HEK293 (cell line): ENCODE measurements around the gene SYTL2.

ENCODE experiments used
- CTCF ChIA-PET: fragments of 350-600 bp; formaldehyde crosslinking; extraction: SDS; loops from one replicate; lab custom pipeline; 2021; ENCODE audit warnings: antibody characterized with exemption; lab: Yijun Ruan, JAX
- POLR2A ChIA-PET: fragments of 300-600 bp; formaldehyde crosslinking; extraction: SDS; loops from one replicate; lab custom pipeline; 2020; ENCODE audit warnings: antibody characterized with exemption, inconsistent platforms; lab: Yijun Ruan, JAX
- H3K27ac ChIP-seq: fragments of 200-500 bp; sonication (Bioruptor generic); 2 replicates; pipeline ENCODE4 v1.5.1; 2014; ENCODE audit warnings: low read depth, low read length, control low read depth, inconsistent platforms; ENCODE audit errors: extremely low read depth
- H3K36me3 ChIP-seq, 2 experiments: fragments of 200-500 bp in 1 of 2; sonication (Bioruptor generic) in 1 of 2; 1 replicate in 1 of 2; 2 replicates in 1 of 2; pipeline ENCODE4 v1.5.1; 2014 to 2017; ENCODE audit warnings: inconsistent platforms in 2 of 2, low read length in 2 of 2; ENCODE audit not compliant: control insufficient read depth in 2 of 2, insufficient read depth in 1 of 2
- H3K4me1 ChIP-seq: fragments of 200-500 bp; sonication (Bioruptor generic); 2 replicates; pipeline ENCODE4 v1.5.1; 2014; ENCODE audit warnings: mild to moderate bottlenecking, low read length, inconsistent platforms; ENCODE audit not compliant: control insufficient read depth, insufficient read depth
- H3K4me3 ChIP-seq: 2 replicates; pipeline ENCODE4 v1.5.1; 2011; ENCODE audit warnings: low read depth, mild to moderate bottlenecking, control low read depth, low read length, moderate library complexity
- H3K9me3 ChIP-seq: fragments of 200-500 bp; sonication (Bioruptor generic); 2 replicates; pipeline ENCODE4 v1.5.1; 2014; ENCODE audit warnings: low read depth, low read length, inconsistent platforms; ENCODE audit not compliant: control insufficient read depth, insufficient read depth
- MEIS1 ChIP-seq: sonication (generic); formaldehyde crosslinking; IDR thresholded peaks from 2 replicates; pipeline ENCODE4 v1.8.1; 2022; ENCODE audit warnings: missing genetic modification reagents, mild to moderate bottlenecking, borderline replicate concordance
- PRDM6 ChIP-seq: fragments of 450-650 bp; formaldehyde crosslinking; IDR thresholded peaks from 2 replicates; pipeline ENCODE4 v1.5.1; 2017; ENCODE audit warnings: missing biosample characterization, missing genetic modification characterization
- SALL2 ChIP-seq: fragments of 450-650 bp; formaldehyde crosslinking; IDR thresholded peaks from 2 replicates; pipeline ENCODE4 v1.5.0; 2017; ENCODE audit warnings: missing biosample characterization, mild to moderate bottlenecking, missing genetic modification characterization, borderline replicate concordance
- ZNF248 ChIP-seq: fragments of 450-650 bp; formaldehyde crosslinking; IDR thresholded peaks from 2 replicates; pipeline ENCODE4 v1.5.1; 2017; ENCODE audit warnings: missing biosample characterization, missing genetic modification characterization
- ZNF335 ChIP-seq: fragments of 450-650 bp; formaldehyde crosslinking; conservative IDR thresholded peaks from 2 replicates; pipeline ENCODE4 v1.5.1; 2016; ENCODE audit warnings: missing biosample characterization, missing genetic modification characterization
- ZNF404 ChIP-seq: fragments of 450-650 bp; formaldehyde crosslinking; IDR thresholded peaks from 2 replicates; pipeline ENCODE4 v1.5.1; 2017; ENCODE audit warnings: missing biosample characterization, missing genetic modification characterization
- ZNF426 ChIP-seq: fragments of 450-650 bp; formaldehyde crosslinking; IDR thresholded peaks from 2 replicates; pipeline ENCODE4 v1.5.1; 2017; ENCODE audit warnings: missing biosample characterization, missing genetic modification characterization, mild to moderate bottlenecking, inconsistent platforms, moderate library complexity
- ZNF707 ChIP-seq: fragments of 450-650 bp; formaldehyde crosslinking; IDR thresholded peaks from 2 replicates; pipeline ENCODE4 v1.5.1; 2016; ENCODE audit warnings: missing biosample characterization, missing genetic modification characterization
- TF ChIP-seq, protein P1 (sequence below): fragments of 450-650 bp; formaldehyde crosslinking; IDR thresholded peaks from 2 replicates; pipeline ENCODE4 v1.5.1; 2016; ENCODE audit warnings: missing biosample characterization, missing genetic modification characterization
- TF ChIP-seq, protein P2 (sequence below): fragments of 450-650 bp; formaldehyde crosslinking; IDR thresholded peaks from 2 replicates; pipeline ENCODE4 v1.5.1; 2017; ENCODE audit warnings: missing biosample characterization, missing genetic modification characterization
- TF ChIP-seq, protein P3 (sequence below): fragments of 450-650 bp; formaldehyde crosslinking; IDR thresholded peaks from 2 replicates; pipeline ENCODE4 v1.5.1; 2016; ENCODE audit warnings: missing biosample characterization, missing genetic modification characterization

The SYTL2 gene

DNA sequence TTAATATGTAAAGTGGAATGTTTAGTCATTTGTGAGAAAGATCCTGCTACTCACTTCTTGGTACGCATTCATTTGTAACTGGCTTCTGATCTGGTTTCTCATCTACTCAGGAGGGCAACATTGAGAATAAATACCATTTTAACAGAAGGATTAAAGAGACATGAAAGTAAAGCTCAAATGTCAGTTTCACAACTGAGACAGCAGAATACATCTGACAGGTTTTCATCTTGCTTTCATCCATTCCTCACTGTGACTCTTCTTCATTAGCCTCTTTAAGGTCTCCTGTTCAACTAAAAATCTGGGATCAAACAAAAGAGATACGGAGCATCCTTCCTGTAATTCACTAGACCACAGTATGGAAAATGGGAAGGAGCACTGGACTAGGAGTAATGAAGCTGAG is 93.5 kb downstream of the SYTL2 start (continued):
- TF ChIP-seq, protein P1, sequence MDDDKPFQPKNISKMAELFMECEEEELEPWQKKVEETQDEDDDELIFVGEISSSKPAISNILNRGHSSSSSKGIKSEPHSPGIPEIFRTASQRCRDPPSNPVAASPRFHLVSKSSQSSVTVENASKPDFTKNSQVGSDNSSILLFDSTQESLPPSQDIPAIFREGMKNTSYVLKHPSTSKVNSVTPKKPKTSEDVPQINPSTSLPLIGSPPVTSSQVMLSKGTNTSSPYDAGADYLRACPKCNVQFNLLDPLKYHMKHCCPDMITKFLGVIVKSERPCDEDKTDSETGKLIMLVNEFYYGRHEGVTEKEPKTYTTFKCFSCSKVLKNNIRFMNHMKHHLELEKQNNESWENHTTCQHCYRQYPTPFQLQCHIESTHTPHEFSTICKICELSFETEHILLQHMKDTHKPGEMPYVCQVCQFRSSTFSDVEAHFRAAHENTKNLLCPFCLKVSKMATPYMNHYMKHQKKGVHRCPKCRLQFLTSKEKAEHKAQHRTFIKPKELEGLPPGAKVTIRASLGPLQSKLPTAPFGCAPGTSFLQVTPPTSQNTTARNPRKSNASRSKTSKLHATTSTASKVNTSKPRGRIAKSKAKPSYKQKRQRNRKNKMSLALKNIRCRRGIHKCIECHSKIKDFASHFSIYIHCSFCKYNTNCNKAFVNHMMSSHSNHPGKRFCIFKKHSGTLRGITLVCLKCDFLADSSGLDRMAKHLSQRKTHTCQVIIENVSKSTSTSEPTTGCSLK (tag by site-specific recombination) = no peak
- TF ChIP-seq, all 188 proteins: peak for 0

- CTCF ChIA-PET = interaction anchor here (0.6 to 1.0 kb wide), 2 partner anchors 21 to 1823 kb away, joined by 3 to 5 read pairs; no protein-coding TSS in a partner anchor
These were observed 98.0 kb downstream of the SYTL2 start for GRCh38 chr11:85712953-85713352.

GRCh38 chr11:85710917-85711316 is 100.0 kb downstream of the SYTL2 start:
- Histone ChIP-seq H3K27ac (no peak overlapping the region), H3K4me3 (no peak overlapping the region), H3K4me1 (no peaks in the 10 kb centered on the region), H3K36me3 (no peaks in the 10 kb centered on the region), H3K9me3 (no peaks in the 10 kb centered on the region)
- POLR2A ChIA-PET = no interaction called here
- CTCF ChIA-PET = interaction anchor here (0.7 to 1.2 kb wide), 3 partner anchors 9 to 18 kb away, joined by 3 to 5 read pairs (median 5); no protein-coding TSS in a partner anchor
- TF ChIP-seq, protein P2, sequence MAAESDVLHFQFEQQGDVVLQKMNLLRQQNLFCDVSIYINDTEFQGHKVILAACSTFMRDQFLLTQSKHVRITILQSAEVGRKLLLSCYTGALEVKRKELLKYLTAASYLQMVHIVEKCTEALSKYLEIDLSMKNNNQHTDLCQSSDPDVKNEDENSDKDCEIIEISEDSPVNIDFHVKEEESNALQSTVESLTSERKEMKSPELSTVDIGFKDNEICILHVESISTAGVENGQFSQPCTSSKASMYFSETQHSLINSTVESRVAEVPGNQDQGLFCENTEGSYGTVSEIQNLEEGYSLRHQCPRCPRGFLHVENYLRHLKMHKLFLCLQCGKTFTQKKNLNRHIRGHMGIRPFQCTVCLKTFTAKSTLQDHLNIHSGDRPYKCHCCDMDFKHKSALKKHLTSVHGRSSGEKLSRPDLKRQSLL (tag by site-specific recombination) = peak; percentile 46; the same call in 1 of the 2 replicates
- no peak for TF ChIP-seq ZNF404
- no peak for TF ChIP-seq ZNF248 (tag by site-specific recombination)
- TF ChIP-seq ZNF335 (tag by site-specific recombination) = 0 out of 2 replicates have a peak, but pooled peaks have one; percentile 27
- no peak for TF ChIP-seq MEIS1 (CRISPR knock-in tag)
- 0 out of 2 replicates have a peak, but pooled peaks have one; percentile 15 for TF ChIP-seq PRDM6 (tag by site-specific recombination)

More at GRCh38 chr11:85712953-85713352, 98.0 kb downstream of the SYTL2 start:
- POLR2A ChIA-PET = interaction anchor here (1.6 kb wide), 1 partner anchor 18 kb away, joined by 3 read pairs; no protein-coding TSS in a partner anchor
- no peaks in the 10 kb centered on the region for H3K4me1 ChIP-seq
- TF ChIP-seq, protein P3, sequence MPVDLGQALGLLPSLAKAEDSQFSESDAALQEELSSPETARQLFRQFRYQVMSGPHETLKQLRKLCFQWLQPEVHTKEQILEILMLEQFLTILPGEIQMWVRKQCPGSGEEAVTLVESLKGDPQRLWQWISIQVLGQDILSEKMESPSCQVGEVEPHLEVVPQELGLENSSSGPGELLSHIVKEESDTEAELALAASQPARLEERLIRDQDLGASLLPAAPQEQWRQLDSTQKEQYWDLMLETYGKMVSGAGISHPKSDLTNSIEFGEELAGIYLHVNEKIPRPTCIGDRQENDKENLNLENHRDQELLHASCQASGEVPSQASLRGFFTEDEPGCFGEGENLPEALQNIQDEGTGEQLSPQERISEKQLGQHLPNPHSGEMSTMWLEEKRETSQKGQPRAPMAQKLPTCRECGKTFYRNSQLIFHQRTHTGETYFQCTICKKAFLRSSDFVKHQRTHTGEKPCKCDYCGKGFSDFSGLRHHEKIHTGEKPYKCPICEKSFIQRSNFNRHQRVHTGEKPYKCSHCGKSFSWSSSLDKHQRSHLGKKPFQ (tag by site-specific recombination) = no peak
- TF ChIP-seq ZNF707 (tag by site-specific recombination) = no peak
- no peaks in the 10 kb centered on the region for H3K9me3 ChIP-seq
- no peaks in the 10 kb centered on the region for H3K36me3 ChIP-seq
- H3K4me3 ChIP-seq = no peak overlapping the region
- no peak overlapping the region for H3K27ac ChIP-seq

DNA sequence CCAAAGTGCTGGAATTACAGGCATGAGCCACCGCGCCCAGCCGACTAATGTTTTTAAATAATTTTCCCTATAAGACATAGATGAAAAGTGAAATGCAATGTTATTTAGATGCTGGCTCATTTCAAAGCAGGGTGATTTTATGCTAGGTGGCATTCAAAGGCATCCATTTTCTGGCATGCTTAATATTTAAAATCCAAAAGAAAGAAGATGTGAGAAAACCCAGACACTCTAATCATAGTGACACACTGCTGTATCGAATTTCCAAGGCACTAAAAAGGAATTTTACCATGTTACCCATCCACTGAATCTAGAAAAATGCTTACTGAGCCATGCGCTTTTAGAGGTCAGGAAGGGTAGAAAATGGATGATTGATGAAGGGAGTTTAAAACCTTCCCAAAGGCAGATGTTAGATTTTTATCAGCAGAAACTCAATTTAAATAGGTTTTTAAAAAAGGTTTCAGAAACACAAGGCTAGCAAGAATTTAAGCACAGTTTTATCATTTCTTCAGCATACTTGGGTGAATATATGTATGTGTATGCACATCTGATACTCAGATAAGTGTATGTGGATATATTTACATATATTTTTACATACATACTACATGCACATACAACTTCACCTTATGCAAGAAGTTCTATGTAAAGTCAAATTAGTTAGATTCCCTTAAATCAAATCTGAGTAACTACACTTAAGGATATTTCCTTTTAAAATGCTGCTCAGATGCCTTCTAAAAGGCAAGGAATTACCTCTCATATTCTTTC is 100.8 kb downstream of the SYTL2 start:
- H3K4me3 ChIP-seq = no peak overlapping the region
- no peak for TF ChIP-seq ZNF426 (tag by site-specific recombination)
- TF ChIP-seq SALL2 = no peak
- TF ChIP-seq PRDM6 (tag by site-specific recombination) = 0 out of 2 replicates have a peak, but pooled peaks have one; percentile 15
- TF ChIP-seq, all 188 proteins: peak for 1
- POLR2A ChIA-PET = no interaction called here
- CTCF ChIA-PET = interaction anchor here (1.2 kb wide), 1 partner anchor 17 kb away, joined by 5 read pairs; no protein-coding TSS in a partner anchor
- Histone ChIP-seq H3K9me3 (no peaks in the 10 kb centered on the region), H3K4me1 (no peaks in the 10 kb centered on the region), H3K27ac (no peak overlapping the region), H3K36me3 (no peaks in the 10 kb centered on the region)
